GM23338 (cell line): ENCODE measurements around the gene RXRG. TPM values are rescaled to one million over a fixed set of nuclear protein-coding genes. Genes with fewer than 3 reads are reported as not detected.

Source experiments
- ATAC-seq: fragments of 200-7000 bp; cut with Tn5 transposase; 3 replicates; pipeline ENCODE4 v1.9.1; 2020
- DNase-seq: peaks from one replicate; pipeline ENCODE4 v3.0.0-alpha.2; 2015; ENCODE audit warnings: low spot score
- H2AFZ ChIP-seq: fragments of 200-600 bp; sonication (generic); 2 replicates; pipeline ENCODE4 v1.8.0; 2016; ENCODE audit warnings: antibody characterized with exemption, mild to moderate bottlenecking, moderate library complexity
- H3F3A ChIP-seq: fragments of 200-600 bp; sonication (generic); replicated peaks from 2 replicates; pipeline ENCODE4 v1.8.0; 2017; ENCODE audit warnings: antibody characterized with exemption, mixed run types, low read depth
- H3K27ac ChIP-seq: fragments of 200-600 bp; sonication (generic); 2 replicates; pipeline ENCODE4 v1.6.1; 2016; ENCODE audit warnings: low read depth
- H3K27me3 ChIP-seq: fragments of 200-600 bp; sonication (generic); 2 replicates; pipeline ENCODE4 v1.8.0; 2016; ENCODE audit warnings: mild to moderate bottlenecking, mixed run types, moderate library complexity; ENCODE audit not compliant: insufficient read depth
- H3K36me3 ChIP-seq: fragments of 200-600 bp; sonication (generic); 2 replicates; pipeline ENCODE4 v1.8.0; 2016; ENCODE audit warnings: mild to moderate bottlenecking; ENCODE audit not compliant: insufficient read depth
- H3K4me1 ChIP-seq: fragments of 200-600 bp; sonication (generic); 2 replicates; pipeline ENCODE4 v1.8.0; 2016; ENCODE audit warnings: mild to moderate bottlenecking, moderate library complexity; ENCODE audit not compliant: insufficient read depth
- H3K4me2 ChIP-seq: fragments of 200-600 bp; sonication (generic); 2 replicates; pipeline ENCODE4 v1.7.1; 2017; ENCODE audit warnings: mixed run types
- H3K4me3 ChIP-seq: fragments of 200-600 bp; sonication (generic); 2 replicates; pipeline ENCODE4 v1.6.1; 2016; ENCODE audit warnings: mixed run types
- H3K79me2 ChIP-seq: fragments of 200-600 bp; sonication (generic); replicated peaks from 2 replicates; pipeline ENCODE4 v1.8.0; 2017; ENCODE audit warnings: mild to moderate bottlenecking; ENCODE audit not compliant: insufficient read depth
- H3K9me2 ChIP-seq: fragments of 200-600 bp; sonication (generic); 2 replicates; pipeline ENCODE4 v1.8.0; 2017; ENCODE audit not compliant: insufficient read depth
- H4K20me1 ChIP-seq: fragments of 200-600 bp; sonication (generic); replicated peaks from 2 replicates; pipeline ENCODE4 v1.8.0; 2017; ENCODE audit warnings: mild to moderate bottlenecking; ENCODE audit not compliant: insufficient read depth
- H3K27ac Mint-ChIP-seq: 2 replicates; pipeline ENCODE4 v1.8.0; 2020; ENCODE audit warnings: inconsistent platforms, mild to moderate bottlenecking, moderate library complexity, mixed read lengths
- H3K27me3 Mint-ChIP-seq: 3 replicates; pipeline ENCODE4 v1.8.0; 2022; ENCODE audit warnings: low read depth, mild to moderate bottlenecking, moderate library complexity, mixed read lengths, inconsistent platforms; ENCODE audit not compliant: insufficient read depth, poor library complexity
- H3K36me3 Mint-ChIP-seq: 3 replicates; pipeline ENCODE4 v1.8.0; 2021; ENCODE audit warnings: low read depth, mild to moderate bottlenecking, inconsistent platforms, moderate library complexity, mixed read lengths
- H3K4me1 Mint-ChIP-seq: 3 replicates; pipeline ENCODE4 v1.8.0; 2020; ENCODE audit warnings: mild to moderate bottlenecking, inconsistent platforms, mixed read lengths
- H3K4me3 Mint-ChIP-seq: 3 replicates; pipeline ENCODE4 v1.8.0; 2021; ENCODE audit warnings: moderate library complexity, mild to moderate bottlenecking, inconsistent platforms, mixed read lengths
- H3K9me3 Mint-ChIP-seq: 3 replicates; pipeline ENCODE4 v1.8.0; 2020; ENCODE audit warnings: moderate library complexity, mild to moderate bottlenecking, inconsistent platforms, mixed read lengths
- CREB1 ChIP-seq: fragments of 250-450 bp; sonication (Bioruptor Pico); IDR thresholded peaks from 2 replicates; pipeline ENCODE4 v1.5.0; 2020; ENCODE audit warnings: low read depth, mild to moderate bottlenecking, moderate library complexity
- CTCF ChIP-seq, 2 experiments: fragments of 200-600 bp in 1 of 2; sonication (generic) in 1 of 2; conservative IDR thresholded peaks; 2 replicates each; pipeline versions ENCODE4 v1.5.1 to v1.6.1; 2016 to 2017; ENCODE audit warnings: antibody characterized with exemption in 2 of 2, low read depth in 2 of 2, mild to moderate bottlenecking in 2 of 2, moderate library complexity in 1 of 2
- ETS1 ChIP-seq: IDR thresholded peaks from 2 replicates; pipeline ENCODE4 v1.6.1; 2016; ENCODE audit warnings: antibody characterized with exemption
- EZH2phosphoT487 ChIP-seq: fragments of 200-600 bp; sonication (generic); IDR thresholded peaks from one replicate; pipeline ENCODE4 v1.8.1; 2018; ENCODE audit warnings: antibody characterized with exemption; ENCODE audit not compliant: unreplicated experiment
- JUNB ChIP-seq: IDR thresholded peaks from one replicate; pipeline ENCODE4 v1.6.1; 2016; ENCODE audit warnings: antibody characterized with exemption; ENCODE audit not compliant: unreplicated experiment
- NANOG ChIP-seq: IDR thresholded peaks from 2 replicates; pipeline ENCODE4 v1.6.1; 2016; ENCODE audit warnings: antibody characterized with exemption, borderline replicate concordance
- POLR2AphosphoS5 ChIP-seq: IDR thresholded peaks from 2 replicates; pipeline ENCODE4 v1.6.1; 2016; ENCODE audit warnings: antibody characterized with exemption, low read depth
- REST ChIP-seq: IDR thresholded peaks from one replicate; pipeline ENCODE4 v1.6.1; 2018; ENCODE audit warnings: antibody characterized with exemption; ENCODE audit not compliant: unreplicated experiment
- STAT1 ChIP-seq: IDR thresholded peaks from one replicate; pipeline ENCODE4 v1.6.1; 2016; ENCODE audit warnings: antibody characterized with exemption; ENCODE audit not compliant: unreplicated experiment
- ZNF114 ChIP-seq: fragments of 250-450 bp; sonication (Bioruptor Pico); IDR thresholded peaks from 2 replicates; pipeline ENCODE4 v1.5.0; 2020; ENCODE audit warnings: mild to moderate bottlenecking, moderate library complexity
- ZNF331 ChIP-seq: fragments of 250-450 bp; sonication (Bioruptor Pico); IDR thresholded peaks from 2 replicates; pipeline ENCODE4 v1.5.0; 2020; ENCODE audit warnings: low read depth, mild to moderate bottlenecking, moderate library complexity
- ZNF462 ChIP-seq: fragments of 250-450 bp; sonication (Bioruptor Pico); IDR thresholded peaks from 2 replicates; pipeline ENCODE4 v1.5.0; 2020; ENCODE audit warnings: mild to moderate bottlenecking, moderate library complexity
- polyA plus RNA-seq: library from polyadenylated mRNA; unstranded; fragments of >200 nt; fragmentation: Nextera tagmentation; extraction: Ambion mirVana; gene quantifications from 2 replicates; pipeline ENCODE4 v1.2.1, GENCODE V29; 2016
- total RNA-seq: library from RNA; depleted of rRNA; stranded (reverse); fragments of >200 nt; shearing (Covaris generic); gene quantifications from 2 replicates; pipeline ENCODE4 v1.2.3, GENCODE V29; 2014

The RXRG gene
- total and polyA plus RNA-seq, 2 experiments from 2014 or later, result not detected

GRCh38 chr1:165387505-165387904 lies 57.4 kb downstream of the RXRG start:
- Histone ChIP-seq H3K4me3 (no peak overlapping the region), H3K27me3 (no peaks in the 10 kb centered on the region), H3K4me1 (no peaks in the 10 kb centered on the region), H3K79me2 (no peaks in the 10 kb centered on the region), H2AFZ (no peak overlapping the region), H3K4me2 (no peak overlapping the region), H3K9me2 (no peaks in the 10 kb centered on the region), H4K20me1 (no peaks in the 10 kb centered on the region), H3K27ac (no peak overlapping the region), H3K36me3 (no peaks in the 10 kb centered on the region), H3F3A (no peaks in the 10 kb centered on the region)
- Mint-ChIP-seq H3K9me3 (no peaks in the 10 kb centered on the region), H3K4me1 (peaks cover 5% of the 10 kb centered on the region), H3K4me3 (no peak overlapping the region), H3K36me3 (no peaks in the 10 kb centered on the region), H3K27me3 (peaks cover 5% of the 10 kb centered on the region), H3K27ac (no peak overlapping the region)
- ATAC-seq (no peak), DNase-seq (no peak)
- TF ChIP-seq CREB1 (no peak), ZNF114 (no peak), EZH2phosphoT487 (no peak), ZNF462 (no peak), POLR2AphosphoS5 (no peak), NANOG (no peak), JUNB (no peak), ETS1 (no peak), CTCF (conservative IDR thresholded peaks at IDR 0.05; ENCODE audit: low read depth in 2 of 2) (no peak), ZNF331 (no peak), STAT1 (no peak), REST (no peak)
